Activated T-cell treated with anti-CD3 and anti-CD28 coated beads, Interleukin-2, amount 50 U/mL, for 1 hour (primary cell): ENCODE results near the gene EXOSC3.
A peak's percentile ranks its signal among the peaks of the same experiment; 100 is the strongest.
"Not testable (repeated sequence)": the region's sequence is repeated elsewhere in the genome, so short reads cannot be mapped to it uniquely, and the experiment has no call there.

Experiments used
- DNase-seq: peaks from one replicate; pipeline ENCODE4 v3.0.0-alpha.2; 2020

Gene EXOSC3

DNA sequence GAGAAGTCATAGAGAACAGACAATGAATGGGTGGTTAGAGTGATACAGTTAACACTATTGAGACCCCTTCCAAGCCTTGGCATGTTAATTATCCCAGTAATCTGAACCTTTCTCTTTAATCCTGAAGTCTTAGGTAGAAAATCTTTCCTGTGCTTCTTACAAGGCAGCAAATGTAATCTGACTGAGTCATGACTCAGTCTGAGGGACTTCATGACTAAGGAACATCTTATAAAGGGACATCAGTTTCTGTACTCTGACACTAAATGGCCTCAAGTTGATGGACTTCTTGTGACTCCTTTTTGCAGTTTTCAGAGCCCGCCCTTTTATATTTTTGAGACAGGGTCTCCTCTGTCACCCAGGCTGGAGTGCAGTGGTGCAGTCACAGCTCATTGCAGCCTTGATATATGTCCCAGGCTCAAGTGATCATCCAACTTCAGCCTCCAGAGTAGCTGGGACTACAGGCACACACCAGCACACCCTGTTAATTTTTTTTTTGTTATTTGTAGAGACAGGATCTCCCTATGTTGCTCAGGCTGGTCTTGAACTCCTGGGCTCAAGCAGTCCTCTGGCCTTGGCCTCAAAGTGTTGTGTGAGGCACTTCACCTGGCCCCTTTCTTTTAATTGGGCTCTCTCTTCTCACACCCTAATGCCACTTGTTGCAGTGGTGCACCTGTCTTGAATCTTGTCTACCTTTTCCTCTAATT is 9.5 kb downstream of the EXOSC3 start:
- DNase-seq, result no peak

DNA sequence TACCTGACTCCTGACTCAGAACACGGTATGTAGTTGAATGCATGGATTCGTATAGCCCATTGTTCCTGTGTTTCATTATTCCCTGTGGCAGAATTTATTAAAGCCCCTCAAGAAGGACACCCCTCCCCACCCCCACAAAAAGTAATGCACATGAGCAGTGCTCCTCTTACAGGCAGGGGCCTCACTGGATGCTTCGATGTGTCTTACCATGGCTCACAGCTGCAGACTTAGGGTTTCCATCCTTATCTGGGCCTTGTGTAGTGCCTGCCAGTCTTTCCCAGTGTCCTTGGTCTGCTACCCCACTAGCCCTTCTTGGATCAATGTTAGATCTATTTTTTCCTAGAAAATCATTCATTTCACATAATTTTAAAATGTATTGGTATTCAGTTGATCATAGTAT is 14.9 kb downstream of the EXOSC3 start:
- DNase-seq, result no peak

- DNase-seq, result no peak
Measured at GRCh38 chr9:37769306-37769705, 15.6 kb downstream of the EXOSC3 start.

DNA sequence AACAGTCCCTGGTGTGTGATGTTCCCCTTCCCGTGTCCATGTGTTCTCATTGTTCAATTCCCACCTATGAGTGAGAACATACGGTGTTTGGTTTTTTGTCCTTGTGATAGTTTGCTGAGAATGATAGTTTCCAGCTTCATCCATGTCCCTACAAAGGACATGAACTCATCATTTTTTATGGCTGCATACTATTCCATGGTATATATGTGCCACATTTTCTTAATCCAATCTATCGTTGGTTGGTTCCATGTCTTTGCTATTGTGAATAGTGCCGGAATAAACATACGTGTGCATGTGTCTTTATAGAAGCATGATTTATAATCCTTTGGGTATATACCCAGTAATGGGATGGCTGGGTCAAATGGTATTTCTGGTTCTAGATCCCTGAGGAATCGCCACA is 19.6 kb downstream of the EXOSC3 start:
- not testable (repeated sequence) for DNase-seq

DNA sequence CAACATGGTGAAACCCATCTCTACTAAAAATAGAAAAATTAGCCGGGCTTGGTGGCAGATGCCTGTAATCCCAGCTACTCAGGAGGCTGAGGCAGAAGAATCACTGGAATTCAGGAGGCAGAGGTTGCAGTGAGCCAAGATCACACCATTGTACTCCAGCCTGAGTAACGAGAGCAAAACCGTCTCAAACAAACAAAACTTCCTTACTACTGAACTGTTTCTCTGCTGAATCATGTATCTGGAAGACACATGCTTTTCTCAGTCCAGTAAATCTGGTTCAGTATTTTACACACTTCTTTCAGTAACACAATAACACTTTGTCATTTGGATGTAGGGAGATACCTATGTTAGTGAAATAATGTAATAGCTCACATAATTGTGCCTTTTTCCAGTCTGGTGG is 23.4 kb downstream of the EXOSC3 start:
- DNase-seq, result no peak

GRCh38 chr9:37760416-37761161 is 24.3 kb downstream of the EXOSC3 start:
- DNase-seq, result no peak

DNA sequence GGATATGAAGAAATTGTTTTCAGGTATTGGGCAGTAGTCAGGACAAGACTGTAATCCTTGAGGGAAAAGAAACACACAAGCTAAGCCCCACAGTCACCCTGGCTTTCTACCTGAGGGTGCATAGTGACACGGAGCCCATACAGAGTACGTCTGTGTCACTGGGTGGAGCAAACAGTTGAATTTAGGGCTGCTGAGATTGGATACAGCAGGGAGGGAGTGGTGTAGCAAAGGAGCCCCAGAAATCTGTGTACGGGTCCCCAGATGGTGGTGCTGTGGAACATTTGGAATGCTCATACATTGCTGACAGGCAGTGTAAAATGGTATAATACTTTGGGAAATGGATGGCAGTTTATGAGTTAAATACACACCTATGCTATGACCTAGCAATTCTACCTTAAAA is 26.1 kb downstream of the EXOSC3 start:
- no peak for DNase-seq

DNA sequence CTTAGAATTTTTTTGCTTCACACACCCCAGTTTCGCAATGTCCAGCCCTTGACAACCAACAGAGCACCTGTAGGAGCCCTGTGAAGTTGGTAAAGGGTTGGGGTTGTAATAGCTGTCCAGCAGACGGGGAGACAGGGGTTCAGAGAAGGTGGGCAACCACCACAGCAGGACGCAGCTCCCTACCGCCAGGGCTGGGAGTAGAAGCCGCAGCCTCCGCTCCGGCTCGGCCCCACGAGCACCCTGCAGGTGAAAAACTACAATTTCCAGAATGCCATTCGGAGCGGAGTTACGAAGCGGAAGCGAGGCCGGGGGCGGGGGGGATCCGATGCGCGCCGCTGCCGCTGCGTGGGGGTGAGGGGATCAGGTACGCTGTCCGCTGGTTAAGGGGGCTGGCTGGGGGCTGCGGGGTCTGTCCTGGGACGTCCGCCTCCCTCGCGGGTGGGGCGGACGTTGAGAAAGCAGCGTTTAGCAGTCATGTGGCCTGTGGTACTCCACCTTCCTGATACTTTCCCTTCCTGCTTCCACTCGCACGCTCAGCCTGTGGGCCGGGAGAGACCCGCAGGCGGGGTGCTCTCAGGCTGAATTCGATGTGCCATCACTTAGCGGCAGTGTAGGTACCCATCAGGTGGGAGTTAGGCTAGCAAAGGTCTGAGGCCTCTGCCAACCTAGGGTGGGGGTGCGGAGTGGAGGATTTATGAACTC is 31.2 kb downstream of the EXOSC3 start, which contains the start of gene TRMT10B:
TSS of gene TRMT10B (plus strand) at position 317 of the 702 bp plus-strand sequence. CDS start 8,127 bp downstream, outside the sequence.
- DNase-seq, result peak; percentile 74

- DNase-seq, result no peak
Measured at GRCh38 chr9:37752642-37753488, 32.0 kb downstream of the EXOSC3 start.

DNA sequence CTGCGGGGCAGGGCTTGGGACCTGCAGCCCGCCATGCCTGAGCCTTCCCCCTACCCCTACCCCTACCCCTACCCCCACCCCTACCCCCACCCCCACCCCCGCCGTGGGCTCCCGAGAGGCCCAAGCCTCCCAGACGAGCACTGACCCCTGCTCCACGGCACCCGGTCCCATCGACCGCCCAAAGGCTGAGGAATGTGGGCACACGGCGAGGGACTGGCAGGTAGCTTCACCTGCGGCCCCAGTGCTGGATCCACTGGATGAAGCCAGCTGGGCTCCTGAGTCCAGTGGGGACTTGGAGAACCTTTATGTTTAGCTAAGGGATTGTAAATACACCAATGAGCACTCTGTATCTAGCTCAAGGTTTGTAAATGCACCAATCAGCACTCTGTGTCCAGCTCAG is 32.8 kb downstream of the EXOSC3 start:
- not testable (repeated sequence) for DNase-seq

- DNase-seq, result not testable (repeated sequence)
Measured at GRCh38 chr9:37751704-37752103, 33.2 kb downstream of the EXOSC3 start.

GRCh38 chr9:37751186-37751585 is 33.7 kb downstream of the EXOSC3 start:
- DNase-seq, result no peak

DNA sequence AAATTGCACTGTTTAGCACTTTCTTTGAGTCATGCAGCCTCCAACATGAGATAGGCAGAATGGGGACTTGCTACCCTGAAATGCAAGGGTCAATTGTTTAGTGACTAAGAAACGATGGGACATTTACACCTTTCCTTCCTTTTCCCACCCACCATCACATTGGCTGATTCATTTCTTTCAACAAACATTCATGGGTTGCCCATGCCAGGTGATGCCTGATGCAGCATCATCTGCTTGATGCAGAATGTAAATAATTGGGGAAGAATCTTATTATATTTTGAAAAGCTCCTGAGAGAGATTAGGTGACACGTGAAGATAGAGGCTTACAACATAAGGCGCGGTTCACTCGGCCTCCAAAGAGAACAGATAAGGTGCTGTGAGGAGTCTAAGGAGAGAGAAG is 35.7 kb downstream of the EXOSC3 start:
- no peak for DNase-seq

- peak; percentile 59 for DNase-seq
Measured at GRCh38 chr9:37747271-37747753, 37.6 kb downstream of the EXOSC3 start.

DNA sequence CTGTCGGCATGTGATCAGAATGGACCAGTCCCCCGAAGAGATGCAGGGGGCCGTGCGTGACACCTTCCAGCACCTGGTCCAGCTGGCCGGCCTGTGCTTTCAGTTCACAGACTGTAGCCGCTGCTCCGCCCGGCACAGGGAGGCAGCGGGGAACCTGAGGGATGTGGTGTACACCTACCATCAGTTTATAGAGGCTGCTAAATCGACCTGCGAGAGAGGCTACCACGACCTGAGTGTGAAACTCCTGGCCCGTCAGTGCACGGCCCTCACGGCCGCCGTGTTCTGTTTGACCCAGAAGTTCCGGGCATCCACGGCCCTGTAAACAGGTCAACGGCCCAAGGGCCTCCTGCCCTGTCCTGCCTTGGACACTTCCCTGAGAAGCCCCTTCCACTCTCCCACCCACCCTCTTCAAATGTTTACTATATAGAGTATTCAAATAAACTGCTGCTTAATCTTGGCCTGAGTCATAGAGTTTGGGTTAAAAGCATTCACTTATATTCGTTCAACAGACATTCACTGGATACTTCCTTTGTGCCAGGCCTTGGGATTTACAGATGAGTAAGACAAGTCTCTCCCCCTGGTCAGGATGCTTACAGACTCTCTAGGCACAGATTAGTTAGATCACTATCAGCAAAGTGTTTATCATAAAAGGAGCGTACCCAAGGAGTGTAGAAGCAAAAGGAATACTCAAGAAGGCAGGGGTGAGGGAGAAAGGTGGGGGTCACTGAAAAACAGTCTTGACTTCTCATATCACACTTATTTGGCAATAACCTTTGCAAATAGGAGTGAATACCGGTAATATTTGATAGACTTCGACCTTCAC is 38.2 kb downstream of the EXOSC3 start:
- no peak for DNase-seq

DNA sequence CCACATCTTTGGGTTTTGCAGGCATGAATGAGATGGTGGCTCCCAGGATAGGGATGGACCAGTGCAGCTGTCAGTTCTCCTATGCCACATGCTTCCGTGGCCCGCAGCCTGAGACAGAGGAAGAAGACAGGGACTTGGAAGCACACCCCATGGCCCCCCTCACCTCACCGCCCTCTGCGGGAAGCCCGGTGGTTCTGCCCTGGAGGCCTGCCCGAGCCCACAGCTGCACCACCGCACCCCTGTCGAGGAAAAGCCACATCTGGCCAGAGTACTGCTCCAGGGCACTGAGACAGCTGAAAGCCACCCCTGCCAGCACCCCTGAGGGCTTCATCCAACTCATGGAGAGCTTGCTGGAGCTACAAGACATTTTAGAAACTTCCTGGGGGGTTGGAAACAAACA is 38.9 kb downstream of the EXOSC3 start:
- DNase-seq, result no peak

DNA sequence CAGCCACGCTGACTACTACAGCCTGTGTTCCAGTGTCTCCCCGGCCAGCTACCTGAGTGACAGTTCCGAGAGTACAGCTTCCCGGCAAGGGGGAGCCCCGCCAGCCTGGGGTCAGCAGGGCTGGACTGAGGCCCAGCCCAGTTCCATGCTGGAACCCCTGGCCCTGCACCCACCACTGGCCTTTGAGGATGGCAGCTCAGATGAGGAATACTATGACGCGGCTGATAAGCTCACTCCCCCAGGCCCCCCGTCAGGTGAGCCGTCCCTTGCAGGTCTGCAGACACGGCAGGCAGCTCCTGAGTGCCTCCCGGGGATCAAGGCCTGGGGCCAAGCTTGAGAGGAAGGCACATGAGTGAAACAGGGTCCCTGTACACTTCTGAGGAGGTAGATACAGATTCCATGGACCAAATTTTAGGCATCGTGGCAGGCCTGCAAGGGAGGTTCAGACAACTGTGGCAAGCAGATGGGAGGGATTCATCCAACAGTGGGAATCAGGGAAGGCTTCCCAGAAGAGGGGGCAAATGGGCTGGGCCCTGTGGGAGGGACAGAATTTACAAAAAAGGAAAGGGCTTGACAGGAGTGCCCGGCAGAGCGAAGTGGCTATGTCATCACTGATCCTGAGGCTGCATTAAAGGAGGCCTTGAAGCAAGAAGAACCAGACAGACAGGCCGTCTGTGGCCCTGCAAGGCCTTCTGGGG is 44.1 kb downstream of the EXOSC3 start:
- no peak for DNase-seq

DNA sequence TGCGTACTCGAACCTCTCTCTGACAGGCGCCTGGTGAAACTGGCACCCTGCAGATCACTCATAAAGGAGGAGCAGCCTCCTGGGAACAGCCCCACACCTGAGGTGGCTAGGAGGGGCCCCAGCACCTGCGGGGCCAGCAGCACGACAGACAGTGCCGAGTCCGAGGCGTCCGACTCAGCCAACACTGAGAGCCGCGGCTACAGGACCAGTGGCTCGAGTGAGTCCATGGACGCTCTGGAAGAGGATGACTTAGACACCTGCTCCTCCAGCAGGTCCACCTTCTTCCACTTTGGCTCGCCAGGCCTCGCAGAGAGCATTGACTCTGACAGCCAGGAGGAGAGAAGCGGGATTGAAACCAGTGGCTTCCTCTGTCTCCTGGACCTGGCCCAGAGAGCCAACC is 44.7 kb downstream of the EXOSC3 start:
- DNase-seq, result no peak

GRCh38 chr9:37739222-37739621 is 45.6 kb downstream of the EXOSC3 start:
- no peak for DNase-seq

GRCh38 chr9:37732952-37733351 is 51.9 kb downstream of the EXOSC3 start:
- DNase-seq, result no peak
